GM11168 (cell line): Measurements from ENCODE around the gene DSN1.

Experiments used
- in situ Hi-C: fragments of 300-500 bp; cut with MboI; formaldehyde crosslinking; loops from one replicate; pipeline ENCODE4 v1.12.0; 2022; ENCODE audit warnings: low sequenced_read_pairs; ENCODE audit not compliant: unreplicated experiment

DSN1 gene

DNA sequence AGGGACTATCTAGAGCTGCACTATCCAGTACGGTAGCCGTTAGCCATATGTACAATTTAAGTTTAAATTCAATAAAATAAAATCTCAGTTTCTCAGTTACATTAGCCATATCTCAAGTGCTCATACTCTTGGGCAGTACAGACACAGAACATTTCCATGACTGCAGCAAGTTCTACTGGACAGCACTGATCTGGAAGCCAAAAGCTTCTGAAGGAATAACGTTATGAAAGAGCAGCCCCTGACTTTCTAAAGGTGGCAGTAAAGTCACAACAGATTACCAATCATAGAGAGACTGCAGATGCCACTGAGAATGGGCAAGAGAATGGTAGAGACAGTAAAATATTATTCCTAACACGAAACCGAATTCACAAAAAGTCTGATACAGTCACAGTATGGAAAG is 64.4 kb downstream of the DSN1 start:
- in situ Hi-C loops = no loop called here

DNA sequence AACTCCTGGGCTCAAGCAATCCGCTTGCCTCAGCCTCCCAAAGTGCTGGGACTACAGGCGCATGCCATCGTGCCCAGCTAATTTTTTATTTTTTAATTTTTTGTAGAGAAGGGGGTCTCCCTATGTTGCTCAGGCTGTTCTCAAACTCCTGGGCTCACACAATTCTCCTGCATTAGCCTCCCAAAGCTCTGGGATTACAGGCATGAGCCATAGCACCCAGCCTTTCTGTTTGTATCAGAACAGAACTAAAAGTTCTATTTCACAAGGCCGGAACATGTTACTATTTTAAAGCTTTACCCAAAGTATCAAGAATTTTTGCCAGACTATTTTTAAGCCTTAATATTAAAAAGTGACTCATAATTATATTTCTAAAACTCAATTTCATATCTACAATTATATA is 70.0 kb downstream of the DSN1 start:
- in situ Hi-C loops = no loop called here
